GM12872 (cell line): ENCODE results near the gene CPED1.

ENCODE experiments used
- CTCF ChIP-seq: IDR thresholded peaks from 3 replicates; pipeline ENCODE4 v1.5.1; 2011; ENCODE audit warnings: low read depth, mild to moderate bottlenecking, low read length, moderate library complexity; ENCODE audit not compliant: insufficient read depth

Gene CPED1

DNA sequence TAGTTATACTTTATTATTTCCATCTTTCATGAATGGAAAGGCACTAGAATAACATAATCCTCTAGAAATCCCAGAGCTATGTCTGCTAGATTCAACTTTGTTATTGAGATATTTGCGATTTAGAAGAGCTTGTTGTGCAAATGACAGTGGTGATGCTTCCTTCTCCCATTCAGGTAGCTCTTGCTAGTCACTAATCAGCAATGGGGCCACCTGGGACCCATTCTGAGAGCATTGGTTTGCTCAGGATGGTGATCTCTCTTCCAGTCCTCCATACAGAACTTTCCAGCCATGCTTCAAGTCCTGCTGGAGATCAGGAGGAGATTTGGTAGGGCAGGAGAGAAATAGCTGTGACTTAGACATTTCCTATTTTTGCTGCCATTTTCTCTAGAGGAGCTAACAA is 274.5 kb downstream of the CPED1 start:
- no peak for TF ChIP-seq CTCF

- no peak for TF ChIP-seq CTCF
Measured at GRCh38 chr7:121266307-121266894, 277.9 kb downstream of the CPED1 start.

GRCh38 chr7:121267612-121268011 is 279.1 kb downstream of the CPED1 start:
- TF ChIP-seq CTCF = no peak

DNA sequence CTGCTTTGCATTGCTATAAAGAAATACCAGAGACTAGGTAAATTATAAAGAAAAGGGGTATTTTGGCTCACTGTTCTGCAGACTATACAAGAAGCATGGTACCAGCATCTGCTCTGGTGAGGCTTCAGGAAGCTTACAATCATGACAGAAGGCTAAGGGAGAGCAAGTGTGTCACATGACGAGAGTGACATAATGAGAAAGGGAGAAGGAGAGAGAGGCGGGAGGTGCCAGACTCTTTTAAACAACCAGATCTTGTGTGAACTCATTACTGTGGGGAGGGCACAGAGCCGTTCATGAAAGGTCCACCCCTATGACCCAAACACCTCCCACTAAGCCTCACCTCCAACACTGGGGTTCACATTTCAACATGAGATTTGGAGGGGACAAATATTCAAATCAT is 281.3 kb downstream of the CPED1 start:
- TF ChIP-seq CTCF = no peak

DNA sequence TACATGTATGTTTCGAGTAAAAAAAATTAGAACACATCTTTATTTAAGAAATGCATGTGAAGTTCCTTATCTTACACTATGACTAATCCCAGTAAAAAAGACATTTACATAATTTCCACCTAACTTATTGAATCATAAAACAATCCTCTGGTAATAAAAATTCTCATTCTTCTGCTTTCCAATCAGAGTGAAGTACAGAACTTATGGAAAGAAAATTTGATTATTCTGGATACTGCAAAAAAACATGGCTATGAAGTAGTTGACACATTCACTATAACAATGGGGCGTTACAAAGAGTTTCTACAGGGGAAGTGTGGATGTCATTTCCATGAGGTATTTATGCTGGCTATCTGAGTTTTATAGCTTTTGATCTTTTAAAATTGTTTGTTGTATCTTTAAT is 282.6 kb downstream of the CPED1 start:
- no peak for TF ChIP-seq CTCF

GRCh38 chr7:121271916-121272315 is 283.4 kb downstream of the CPED1 start:
- TF ChIP-seq CTCF = no peak

- TF ChIP-seq CTCF = no peak
Measured at GRCh38 chr7:121272676-121273075, 284.2 kb downstream of the CPED1 start.

- TF ChIP-seq CTCF = no peak
Measured at GRCh38 chr7:121273467-121274167, 285.1 kb downstream of the CPED1 start.
